GM19455 (cell line): ENCODE measurements around the gene IL1RAP.
"Not testable (repeated sequence)": the region's sequence is repeated elsewhere in the genome, so short reads cannot be mapped to it uniquely, and the experiment has no call there.

Experiments used
- ATAC-seq: cut with Tn5 transposase; IDR thresholded peaks from one replicate; pipeline ENCODE4 v1.9.1; 2021; ENCODE audit not compliant: unreplicated experiment

IL1RAP gene

GRCh38 chr3:190645932-190646460 lies 132.1 kb downstream of the IL1RAP start:
- ATAC-seq: no peak

- no peak for ATAC-seq
Measured at GRCh38 chr3:190646996-190647395, 133.1 kb downstream of the IL1RAP start.

GRCh38 chr3:190655933-190656332 lies 142.0 kb downstream of the IL1RAP start:
- ATAC-seq: no peak

GRCh38 chr3:190658106-190658505 lies 144.2 kb downstream of the IL1RAP start:
- ATAC-seq: no peak

- ATAC-seq: no peak
Measured at GRCh38 chr3:190666821-190667220, 152.9 kb downstream of the IL1RAP start.

GRCh38 chr3:190671658-190672057 lies 157.8 kb downstream of the IL1RAP start:
- no peak for ATAC-seq

- ATAC-seq: no peak
Measured at GRCh38 chr3:190673148-190673547, 159.3 kb downstream of the IL1RAP start.

- ATAC-seq: no peak
Measured at GRCh38 chr3:190676481-190676880, 162.6 kb downstream of the IL1RAP start.

- no peak for ATAC-seq
Measured at GRCh38 chr3:190677001-190677400, 163.1 kb downstream of the IL1RAP start.

GRCh38 chr3:190677868-190678267 lies 164.0 kb downstream of the IL1RAP start:
- ATAC-seq: not testable (repeated sequence)

GRCh38 chr3:190680691-190681090 lies 166.8 kb downstream of the IL1RAP start:
- ATAC-seq: no peak

GRCh38 chr3:190684776-190685175 lies 170.9 kb downstream of the IL1RAP start:
- ATAC-seq: no peak

GRCh38 chr3:190686011-190686410 lies 172.1 kb downstream of the IL1RAP start:
- ATAC-seq: no peak

- no peak for ATAC-seq
Measured at GRCh38 chr3:190690246-190690645, 176.4 kb downstream of the IL1RAP start.

GRCh38 chr3:190692256-190692655 lies 178.4 kb downstream of the IL1RAP start:
- ATAC-seq: no peak

- no peak for ATAC-seq
Measured at GRCh38 chr3:190694335-190695001, 180.6 kb downstream of the IL1RAP start.

- ATAC-seq: no peak
Measured at GRCh38 chr3:190695225-190695624, 181.3 kb downstream of the IL1RAP start.

- ATAC-seq: no peak
Measured at GRCh38 chr3:190695994-190696393, 182.1 kb downstream of the IL1RAP start.

GRCh38 chr3:190696777-190697501 lies 183.1 kb downstream of the IL1RAP start:
- ATAC-seq: no peak

GRCh38 chr3:190697502-190697830 lies 183.6 kb downstream of the IL1RAP start:
- ATAC-seq: no peak

GRCh38 chr3:190697901-190698300 lies 184.0 kb downstream of the IL1RAP start:
- no peak for ATAC-seq

- no peak for ATAC-seq
Measured at GRCh38 chr3:190699776-190700175, 185.9 kb downstream of the IL1RAP start.
